Panc1 (cell line): Measurements from ENCODE around the gene TAGLN. TPM values are rescaled to one million over a fixed set of nuclear protein-coding genes. Genes with fewer than 3 reads are reported as not detected.

Experiments used
- ATAC-seq: fragments of 200-7000 bp; cut with Tn5 transposase; 2 replicates; pipeline ENCODE4 v1.9.1; 2020; ENCODE audit warnings: mild to moderate bottlenecking, moderate library complexity
- BruUV-seq: library from RNA; stranded (reverse); fragments of 400-500 nt; replicated peaks from 2 replicates; lab custom pipeline; 2021; lab: Mats Ljungman, UMichigan
- CTCF ChIA-PET: fragments of 300-600 bp; sonication (Branson Sonifier 250); formaldehyde crosslinking; loops from one replicate; lab custom pipeline; 2022; ENCODE audit warnings: antibody characterized with exemption; lab: Charles Lee
- POLR2A ChIA-PET: fragments of 300-600 bp; sonication (Branson Sonifier 250); formaldehyde crosslinking; loops from one replicate; lab custom pipeline; 2022; ENCODE audit warnings: antibody characterized with exemption; lab: Charles Lee
- DNase-seq: peaks from one replicate; pipeline ENCODE4 v3.0.0-alpha.2; 2010; ENCODE audit warnings: low read depth, low spot score
- H3K27ac ChIP-seq: 2 replicates; pipeline ENCODE4 v1.5.1; 2011; ENCODE audit warnings: mild to moderate bottlenecking, low read length, inconsistent platforms
- H3K27me3 ChIP-seq: fragments of 200-500 bp; sonication (Bioruptor generic); 2 replicates; pipeline ENCODE4 v1.6.0; 2014; ENCODE audit warnings: low read length, inconsistent platforms; ENCODE audit not compliant: control insufficient read depth, insufficient read depth
- H3K36me3 ChIP-seq: fragments of 200-500 bp; sonication (Bioruptor generic); 2 replicates; pipeline ENCODE4 v1.5.1; 2014; ENCODE audit warnings: inconsistent platforms, mild to moderate bottlenecking, low read length, moderate library complexity; ENCODE audit not compliant: control insufficient read depth, insufficient read depth
- H3K4me1 ChIP-seq: 2 replicates; pipeline ENCODE4 v1.5.1; 2011; ENCODE audit warnings: inconsistent platforms, mild to moderate bottlenecking, low read length, moderate library complexity; ENCODE audit not compliant: control insufficient read depth, insufficient read depth
- H3K4me3 ChIP-seq, 2 experiments: 2 replicates each; pipeline ENCODE4 v1.5.1; 2011 to 2012; ENCODE audit warnings: low read depth in 2 of 2, low read length in 2 of 2, mild to moderate bottlenecking in 2 of 2, inconsistent platforms in 1 of 2, moderate library complexity in 1 of 2
- H3K9me3 ChIP-seq: fragments of 200-500 bp; sonication (Bioruptor generic); 2 replicates; pipeline ENCODE4 v1.5.1; 2014; ENCODE audit warnings: low read depth, mild to moderate bottlenecking, inconsistent platforms, low read length, moderate library complexity; ENCODE audit not compliant: control insufficient read depth, insufficient read depth
- POLR2AphosphoS5 ChIP-seq: IDR thresholded peaks from 2 replicates; pipeline ENCODE4 v1.6.1; 2012; ENCODE audit warnings: mild to moderate bottlenecking, low read depth, low read length, moderate library complexity
- SIN3A ChIP-seq: IDR thresholded peaks from 2 replicates; pipeline ENCODE4 v1.6.1; 2012; ENCODE audit warnings: low read depth, mild to moderate bottlenecking, low read length, moderate library complexity, borderline replicate concordance; ENCODE audit not compliant: insufficient read depth
- TCF7L2 ChIP-seq: IDR thresholded peaks from 2 replicates; pipeline ENCODE4 v1.6.1; 2011; ENCODE audit warnings: mild to moderate bottlenecking, low read depth, low read length, inconsistent platforms
- in situ Hi-C: cut with HindIII; loops from 2 replicates; pipeline ENCODE4 v1.10.0; 2016; ENCODE audit warnings: low sequenced_read_pairs, low pct_unique_long_range_greater_than_20kb
- intact Hi-C: fragments of 100-400 bp; cut with micrococcal nuclease; formaldehyde crosslinking; loops from one replicate; pipeline ENCODE4 v1.10.0; 2022; ENCODE audit not compliant: unreplicated experiment
- total RNA-seq: library from RNA; stranded (reverse); gene quantifications from one replicate; pipeline ENCODE4 v1.2.1, GENCODE V29; 2021; ENCODE audit not compliant: unreplicated experiment
- TF ChIP-seq, protein P1 (sequence below), 2 experiments: IDR thresholded peaks; 2 replicates each; pipeline ENCODE4 v1.6.1; 2011 to 2012; ENCODE audit warnings: low read depth in 2 of 2, control low read depth in 1 of 2, low read length in 1 of 2, mild to moderate bottlenecking in 1 of 2, moderate library complexity in 1 of 2; ENCODE audit not compliant: insufficient read depth in 1 of 2
- TF ChIP-seq, protein P2 (sequence below): fragments of 450-650 bp; IDR thresholded peaks from 2 replicates; pipeline ENCODE4 v1.5.1; 2017; ENCODE audit warnings: mild to moderate bottlenecking

Gene TAGLN
- total RNA-seq, 1 experiment from 2014 or later = 6.4 TPM

DNA sequence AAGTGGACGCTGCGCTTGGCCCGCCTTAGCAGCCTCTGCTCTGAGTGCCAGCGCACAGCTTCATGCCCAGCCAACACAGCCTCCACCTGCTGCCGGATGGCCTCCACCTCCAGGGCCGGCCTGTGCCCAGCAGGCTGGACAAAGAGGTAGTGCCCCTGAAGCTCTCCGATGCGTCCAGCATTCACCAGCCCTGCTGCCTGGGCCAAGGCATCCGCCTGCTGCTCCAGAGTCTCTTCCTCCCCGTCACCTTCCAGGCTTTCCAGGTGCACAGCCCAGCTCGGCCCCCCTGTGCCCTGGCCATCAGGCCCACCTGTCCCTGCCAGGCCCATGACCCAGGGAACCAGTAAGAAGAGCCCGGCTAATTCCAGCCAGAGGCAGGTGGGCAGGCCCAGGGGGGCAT, 30.2 kb downstream of the TAGLN start:
- Histone ChIP-seq H3K9me3 (no peaks in the 10 kb centered on the region), H3K36me3 (no peaks in the 10 kb centered on the region; the same call in none of the 2 replicates), H3K27ac (no peak overlapping the region), H3K4me3 (no peak overlapping the region), H3K4me1 (peaks cover 25% of the 10 kb centered on the region), H3K27me3 (no peaks in the 10 kb centered on the region)
- ChIA-PET CTCF (no interaction called here), POLR2A (no interaction called here)
- intact Hi-C loops = loop anchor here (10.0 kb wide), 2 partner anchors 55 to 345 kb away; partner anchors contain the start of gene SIDT2
- DNase-seq = no peak
- BruUV-seq = no TSS peak
- TF ChIP-seq, protein P1, sequence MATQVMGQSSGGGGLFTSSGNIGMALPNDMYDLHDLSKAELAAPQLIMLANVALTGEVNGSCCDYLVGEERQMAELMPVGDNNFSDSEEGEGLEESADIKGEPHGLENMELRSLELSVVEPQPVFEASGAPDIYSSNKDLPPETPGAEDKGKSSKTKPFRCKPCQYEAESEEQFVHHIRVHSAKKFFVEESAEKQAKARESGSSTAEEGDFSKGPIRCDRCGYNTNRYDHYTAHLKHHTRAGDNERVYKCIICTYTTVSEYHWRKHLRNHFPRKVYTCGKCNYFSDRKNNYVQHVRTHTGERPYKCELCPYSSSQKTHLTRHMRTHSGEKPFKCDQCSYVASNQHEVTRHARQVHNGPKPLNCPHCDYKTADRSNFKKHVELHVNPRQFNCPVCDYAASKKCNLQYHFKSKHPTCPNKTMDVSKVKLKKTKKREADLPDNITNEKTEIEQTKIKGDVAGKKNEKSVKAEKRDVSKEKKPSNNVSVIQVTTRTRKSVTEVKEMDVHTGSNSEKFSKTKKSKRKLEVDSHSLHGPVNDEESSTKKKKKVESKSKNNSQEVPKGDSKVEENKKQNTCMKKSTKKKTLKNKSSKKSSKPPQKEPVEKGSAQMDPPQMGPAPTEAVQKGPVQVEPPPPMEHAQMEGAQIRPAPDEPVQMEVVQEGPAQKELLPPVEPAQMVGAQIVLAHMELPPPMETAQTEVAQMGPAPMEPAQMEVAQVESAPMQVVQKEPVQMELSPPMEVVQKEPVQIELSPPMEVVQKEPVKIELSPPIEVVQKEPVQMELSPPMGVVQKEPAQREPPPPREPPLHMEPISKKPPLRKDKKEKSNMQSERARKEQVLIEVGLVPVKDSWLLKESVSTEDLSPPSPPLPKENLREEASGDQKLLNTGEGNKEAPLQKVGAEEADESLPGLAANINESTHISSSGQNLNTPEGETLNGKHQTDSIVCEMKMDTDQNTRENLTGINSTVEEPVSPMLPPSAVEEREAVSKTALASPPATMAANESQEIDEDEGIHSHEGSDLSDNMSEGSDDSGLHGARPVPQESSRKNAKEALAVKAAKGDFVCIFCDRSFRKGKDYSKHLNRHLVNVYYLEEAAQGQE (IDR thresholded peaks at IDR 0.05; ENCODE audit: insufficient read depth in 1 of 2, low read depth in 2 of 2, low read length in 1 of 2) = no peak
- no peak for TF ChIP-seq TCF7L2
- no peak for TF ChIP-seq POLR2AphosphoS5
- TF ChIP-seq, protein P2, sequence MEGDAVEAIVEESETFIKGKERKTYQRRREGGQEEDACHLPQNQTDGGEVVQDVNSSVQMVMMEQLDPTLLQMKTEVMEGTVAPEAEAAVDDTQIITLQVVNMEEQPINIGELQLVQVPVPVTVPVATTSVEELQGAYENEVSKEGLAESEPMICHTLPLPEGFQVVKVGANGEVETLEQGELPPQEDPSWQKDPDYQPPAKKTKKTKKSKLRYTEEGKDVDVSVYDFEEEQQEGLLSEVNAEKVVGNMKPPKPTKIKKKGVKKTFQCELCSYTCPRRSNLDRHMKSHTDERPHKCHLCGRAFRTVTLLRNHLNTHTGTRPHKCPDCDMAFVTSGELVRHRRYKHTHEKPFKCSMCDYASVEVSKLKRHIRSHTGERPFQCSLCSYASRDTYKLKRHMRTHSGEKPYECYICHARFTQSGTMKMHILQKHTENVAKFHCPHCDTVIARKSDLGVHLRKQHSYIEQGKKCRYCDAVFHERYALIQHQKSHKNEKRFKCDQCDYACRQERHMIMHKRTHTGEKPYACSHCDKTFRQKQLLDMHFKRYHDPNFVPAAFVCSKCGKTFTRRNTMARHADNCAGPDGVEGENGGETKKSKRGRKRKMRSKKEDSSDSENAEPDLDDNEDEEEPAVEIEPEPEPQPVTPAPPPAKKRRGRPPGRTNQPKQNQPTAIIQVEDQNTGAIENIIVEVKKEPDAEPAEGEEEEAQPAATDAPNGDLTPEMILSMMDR = no peak
- no peak for TF ChIP-seq SIN3A
- in situ Hi-C loops = no loop called here
- no peak for ATAC-seq

DNA sequence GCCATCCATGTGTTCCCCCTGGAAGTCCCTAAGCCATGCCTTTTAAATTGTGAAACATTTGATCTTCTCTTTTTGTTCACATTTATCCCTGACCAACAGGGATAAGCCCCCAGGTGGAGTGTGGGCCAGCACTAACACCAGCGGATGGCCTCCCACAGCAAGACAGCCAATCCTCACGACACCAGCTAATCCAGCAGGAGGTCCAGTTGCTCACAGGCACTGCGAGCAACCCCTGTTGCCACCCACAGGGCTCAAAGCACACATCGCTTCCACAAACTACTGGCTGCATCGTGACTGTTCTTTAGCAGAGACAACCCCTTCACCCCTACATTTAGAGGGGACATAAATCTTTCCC, 30.7 kb downstream of the TAGLN start:
- no peak overlapping the region for H3K4me3 ChIP-seq
- peaks cover 25% of the 10 kb centered on the region for H3K4me1 ChIP-seq
- no peaks in the 10 kb centered on the region for H3K27me3 ChIP-seq
- ATAC-seq (no peak), DNase-seq (no peak)
- peaks cover 3% of the 10 kb centered on the region for H3K36me3 ChIP-seq
- POLR2A ChIA-PET = no interaction called here
- BruUV-seq = TSS peak; percentile 54
- H3K27ac ChIP-seq = no peak overlapping the region
- intact Hi-C loops (loop anchor here (10.0 kb wide), 2 partner anchors 55 to 345 kb away; partner anchors contain the start of gene SIDT2), in situ Hi-C loops (no loop called here)
- H3K9me3 ChIP-seq = no peaks in the 10 kb centered on the region
- CTCF ChIA-PET = no interaction called here
- TF ChIP-seq, protein P2 = no peak
- TF ChIP-seq SIN3A (no peak), POLR2AphosphoS5 (no peak), TCF7L2 (no peak)
- TF ChIP-seq, protein P1 (IDR thresholded peaks at IDR 0.05; ENCODE audit: insufficient read depth in 1 of 2, low read depth in 2 of 2, low read length in 1 of 2) = no peak
